Iris pigment epithelial cell (primary cell): ENCODE results near the gene LAG3.

Experiments
- DNase-seq: peaks from one replicate; pipeline ENCODE4 v3.0.0-alpha.2; 2011; ENCODE audit warnings: low read depth

The LAG3 gene

GRCh38 chr12:6753772-6754356 is 18.5 kb upstream of the LAG3 start:
- DNase-seq = no peak

- no peak for DNase-seq
Measured at GRCh38 chr12:6754411-6754810, 17.9 kb upstream of the LAG3 start.

- DNase-seq = no peak
Measured at GRCh38 chr12:6757028-6757690, 15.2 kb upstream of the LAG3 start.

GRCh38 chr12:6758506-6759095 is 13.7 kb upstream of the LAG3 start:
- DNase-seq = no peak

- no peak for DNase-seq
Measured at GRCh38 chr12:6759741-6760140, 12.6 kb upstream of the LAG3 start.

- no peak for DNase-seq
Measured at GRCh38 chr12:6763380-6763779, 8.9 kb upstream of the LAG3 start.

GRCh38 chr12:6764011-6764828 is 8.1 kb upstream of the LAG3 start:
- peak; percentile 98 for DNase-seq

- DNase-seq = no peak
Measured at GRCh38 chr12:6765048-6765633, 7.2 kb upstream of the LAG3 start.

GRCh38 chr12:6765634-6766581 is 6.4 kb upstream of the LAG3 start, which contains the start of gene PTMS:
PTMS (plus strand) TSS chr12:6766363; CDS start chr12:6766706, 343 bp downstream.
- peak; percentile 91 for DNase-seq

- DNase-seq = peak; percentile 74
Measured at GRCh38 chr12:6766651-6767349, 5.5 kb upstream of the LAG3 start.

GRCh38 chr12:6767353-6768319 is 4.7 kb upstream of the LAG3 start:
- DNase-seq = peak; percentile 39

GRCh38 chr12:6768437-6768914 is 3.8 kb upstream of the LAG3 start:
- no peak for DNase-seq

GRCh38 chr12:6768990-6769389 is 3.3 kb upstream of the LAG3 start:
- DNase-seq = peak; percentile 59

- no peak for DNase-seq
Measured at GRCh38 chr12:6769666-6770065, 2.7 kb upstream of the LAG3 start.

GRCh38 chr12:6770094-6770493 is 2.2 kb upstream of the LAG3 start:
- no peak for DNase-seq

- DNase-seq = no peak
Measured at GRCh38 chr12:6770600-6770999, 1.7 kb upstream of the LAG3 start.

GRCh38 chr12:6771091-6771495 is 1.2 kb upstream of the LAG3 start:
- no peak for DNase-seq

GRCh38 chr12:6771509-6772330 is 600 bp upstream of the LAG3 start:
- DNase-seq = no peak
